ENCODE results near the gene FMO2.
"Not testable (repeated sequence)": the region's sequence is repeated elsewhere in the genome, so short reads cannot be mapped to it uniquely, and the experiment has no call there.

The FMO2 gene

GRCh38 chr1:171220581-171221054 is 35.5 kb downstream of the FMO2 start:
- Histone ChIP-seq H3K9ac (ENCODE audit: low read depth, low read length) (peak overlapping the region; percentile 82), H3K9me3 (ENCODE audit: control insufficient read depth, insufficient read depth, low read length) (peaks cover 9% of the 10 kb centered on the region; the same call in 1 of the 2 replicates), H3K4me3 (ENCODE audit: low read depth, low read length) (peak overlapping the region; percentile 64), H3K4me1 (ENCODE audit: control insufficient read depth, insufficient read depth, low read length) (peaks cover 47% of the 10 kb centered on the region), H3K27ac (ENCODE audit: low read depth, low read length) (peak overlapping the region; percentile 97), H3K36me3 (ENCODE audit: control insufficient read depth, insufficient read depth, low read length) (no peaks in the 10 kb centered on the region), H3K27me3 (ENCODE audit: control insufficient read depth, insufficient read depth, low read length) (no peaks in the 10 kb centered on the region)

GRCh38 chr1:171221665-171222591 is 36.8 kb downstream of the FMO2 start:
- Histone ChIP-seq H3K36me3 (ENCODE audit: control insufficient read depth, insufficient read depth, low read length) (no peaks in the 10 kb centered on the region), H3K27ac (ENCODE audit: low read depth, low read length) (peak overlapping the region; percentile 97), H3K27me3 (ENCODE audit: control insufficient read depth, insufficient read depth, low read length) (no peaks in the 10 kb centered on the region), H3K9me3 (ENCODE audit: control insufficient read depth, insufficient read depth, low read length) (peaks cover 9% of the 10 kb centered on the region; the same call in 1 of the 2 replicates), H3K4me3 (ENCODE audit: low read depth, low read length) (no peak overlapping the region), H3K9ac (ENCODE audit: low read depth, low read length) (no peak overlapping the region), H3K4me1 (ENCODE audit: control insufficient read depth, insufficient read depth, low read length) (peaks cover 47% of the 10 kb centered on the region)

GRCh38 chr1:171222936-171223335 is 37.8 kb downstream of the FMO2 start:
- no peak overlapping the region for H3K4me3 ChIP-seq (ENCODE audit: low read depth, low read length)
- H3K27me3 ChIP-seq (ENCODE audit: control insufficient read depth, insufficient read depth, low read length) = no peaks in the 10 kb centered on the region
- H3K4me1 ChIP-seq (ENCODE audit: control insufficient read depth, insufficient read depth, low read length) = peaks cover 46% of the 10 kb centered on the region
- H3K36me3 ChIP-seq (ENCODE audit: control insufficient read depth, insufficient read depth, low read length) = no peaks in the 10 kb centered on the region
- H3K9me3 ChIP-seq (ENCODE audit: control insufficient read depth, insufficient read depth, low read length) = peaks cover 5% of the 10 kb centered on the region; the same call in 1 of the 2 replicates
- no peak overlapping the region for H3K9ac ChIP-seq (ENCODE audit: low read depth, low read length)
- H3K27ac ChIP-seq (ENCODE audit: low read depth, low read length) = no peak overlapping the region

GRCh38 chr1:171224257-171224656 is 39.2 kb downstream of the FMO2 start:
- peaks cover 33% of the 10 kb centered on the region for H3K4me1 ChIP-seq (ENCODE audit: control insufficient read depth, insufficient read depth, low read length)
- not testable (repeated sequence) for H3K27me3 ChIP-seq (ENCODE audit: control insufficient read depth, insufficient read depth, low read length); H3K36me3 ChIP-seq (ENCODE audit: control insufficient read depth, insufficient read depth, low read length); H3K9me3 ChIP-seq (ENCODE audit: control insufficient read depth, insufficient read depth, low read length); H3K27ac ChIP-seq (ENCODE audit: low read depth, low read length); H3K9ac ChIP-seq (ENCODE audit: low read depth, low read length); H3K4me3 ChIP-seq (ENCODE audit: low read depth, low read length)

GRCh38 chr1:171226747-171227370 is 41.8 kb downstream of the FMO2 start:
- Histone ChIP-seq H3K4me3 (ENCODE audit: low read depth, low read length) (no peak overlapping the region), H3K9ac (ENCODE audit: low read depth, low read length) (no peak overlapping the region), H3K36me3 (ENCODE audit: control insufficient read depth, insufficient read depth, low read length) (no peaks in the 10 kb centered on the region), H3K27ac (ENCODE audit: low read depth, low read length) (no peak overlapping the region), H3K27me3 (ENCODE audit: control insufficient read depth, insufficient read depth, low read length) (no peaks in the 10 kb centered on the region), H3K4me1 (ENCODE audit: control insufficient read depth, insufficient read depth, low read length) (peaks cover 21% of the 10 kb centered on the region), H3K9me3 (ENCODE audit: control insufficient read depth, insufficient read depth, low read length) (no peaks in the 10 kb centered on the region)

- H3K27ac ChIP-seq (ENCODE audit: low read depth, low read length) = no peak overlapping the region
- H3K36me3 ChIP-seq (ENCODE audit: control insufficient read depth, insufficient read depth, low read length) = no peaks in the 10 kb centered on the region
- H3K4me1 ChIP-seq (ENCODE audit: control insufficient read depth, insufficient read depth, low read length) = no peaks in the 10 kb centered on the region
- H3K9ac ChIP-seq (ENCODE audit: low read depth, low read length) = no peak overlapping the region
- H3K27me3 ChIP-seq (ENCODE audit: control insufficient read depth, insufficient read depth, low read length) = no peaks in the 10 kb centered on the region
- no peak overlapping the region for H3K4me3 ChIP-seq (ENCODE audit: low read depth, low read length)
- H3K9me3 ChIP-seq (ENCODE audit: control insufficient read depth, insufficient read depth, low read length) = no peaks in the 10 kb centered on the region
Observed at GRCh38 chr1:171231326-171231725, 46.2 kb downstream of the FMO2 start.

GRCh38 chr1:171233183-171233582 is 48.1 kb downstream of the FMO2 start:
- no peak overlapping the region for H3K27ac ChIP-seq (ENCODE audit: low read depth, low read length)
- H3K27me3 ChIP-seq (ENCODE audit: control insufficient read depth, insufficient read depth, low read length) = no peaks in the 10 kb centered on the region
- no peaks in the 10 kb centered on the region for H3K4me1 ChIP-seq (ENCODE audit: control insufficient read depth, insufficient read depth, low read length)
- H3K9me3 ChIP-seq (ENCODE audit: control insufficient read depth, insufficient read depth, low read length) = no peaks in the 10 kb centered on the region
- H3K9ac ChIP-seq (ENCODE audit: low read depth, low read length) = no peak overlapping the region
- no peak overlapping the region for H3K4me3 ChIP-seq (ENCODE audit: low read depth, low read length)
- H3K36me3 ChIP-seq (ENCODE audit: control insufficient read depth, insufficient read depth, low read length) = no peaks in the 10 kb centered on the region

- not testable (repeated sequence) for H3K27ac ChIP-seq (ENCODE audit: low read depth, low read length); H3K4me3 ChIP-seq (ENCODE audit: low read depth, low read length); H3K4me1 ChIP-seq (ENCODE audit: control insufficient read depth, insufficient read depth, low read length); H3K9ac ChIP-seq (ENCODE audit: low read depth, low read length); H3K27me3 ChIP-seq (ENCODE audit: control insufficient read depth, insufficient read depth, low read length); H3K36me3 ChIP-seq (ENCODE audit: control insufficient read depth, insufficient read depth, low read length); H3K9me3 ChIP-seq (ENCODE audit: control insufficient read depth, insufficient read depth, low read length)
Observed at GRCh38 chr1:171236231-171236630, 51.1 kb downstream of the FMO2 start.

GRCh38 chr1:171243878-171244277 is 58.8 kb downstream of the FMO2 start:
- H3K27ac ChIP-seq (ENCODE audit: low read depth, low read length) = no peak overlapping the region
- no peaks in the 10 kb centered on the region for H3K4me1 ChIP-seq (ENCODE audit: control insufficient read depth, insufficient read depth, low read length)
- H3K4me3 ChIP-seq (ENCODE audit: low read depth, low read length) = no peak overlapping the region
- no peaks in the 10 kb centered on the region for H3K27me3 ChIP-seq (ENCODE audit: control insufficient read depth, insufficient read depth, low read length)
- no peaks in the 10 kb centered on the region for H3K9me3 ChIP-seq (ENCODE audit: control insufficient read depth, insufficient read depth, low read length)
- no peak overlapping the region for H3K9ac ChIP-seq (ENCODE audit: low read depth, low read length)
- H3K36me3 ChIP-seq (ENCODE audit: control insufficient read depth, insufficient read depth, low read length) = no peaks in the 10 kb centered on the region

- no peaks in the 10 kb centered on the region; the same call in 1 of the 2 replicates for H3K4me1 ChIP-seq (ENCODE audit: control insufficient read depth, insufficient read depth, low read length)
- H3K36me3 ChIP-seq (ENCODE audit: control insufficient read depth, insufficient read depth, low read length) = no peaks in the 10 kb centered on the region
- no peak overlapping the region for H3K27ac ChIP-seq (ENCODE audit: low read depth, low read length)
- peaks cover 3% of the 10 kb centered on the region; the same call in 1 of the 2 replicates for H3K27me3 ChIP-seq (ENCODE audit: control insufficient read depth, insufficient read depth, low read length)
- H3K9me3 ChIP-seq (ENCODE audit: control insufficient read depth, insufficient read depth, low read length) = no peaks in the 10 kb centered on the region
- no peak overlapping the region for H3K4me3 ChIP-seq (ENCODE audit: low read depth, low read length)
- H3K9ac ChIP-seq (ENCODE audit: low read depth, low read length) = no peak overlapping the region
Observed at GRCh38 chr1:171245458-171246064, 60.5 kb downstream of the FMO2 start.

GRCh38 chr1:171247501-171247900 is 62.4 kb downstream of the FMO2 start:
- Histone ChIP-seq H3K9me3 (ENCODE audit: control insufficient read depth, insufficient read depth, low read length) (no peaks in the 10 kb centered on the region), H3K27me3 (ENCODE audit: control insufficient read depth, insufficient read depth, low read length) (peaks cover 3% of the 10 kb centered on the region; the same call in 1 of the 2 replicates), H3K27ac (ENCODE audit: low read depth, low read length) (no peak overlapping the region)

More at GRCh38 chr1:171247501-171247900, 62.4 kb downstream of the FMO2 start:
- no peak overlapping the region for H3K9ac ChIP-seq (ENCODE audit: low read depth, low read length)
- peaks cover 4% of the 10 kb centered on the region for H3K4me1 ChIP-seq (ENCODE audit: control insufficient read depth, insufficient read depth, low read length)
- H3K36me3 ChIP-seq (ENCODE audit: control insufficient read depth, insufficient read depth, low read length) = no peaks in the 10 kb centered on the region
- no peak overlapping the region for H3K4me3 ChIP-seq (ENCODE audit: low read depth, low read length)
